Uterus (tissue), 4 donors: ENCODE measurements around the gene LIN54. TPM values are rescaled to one million over a fixed set of nuclear protein-coding genes. Genes with fewer than 3 reads are reported as not detected.

ENCODE experiments used
- DNase-seq, 2 donors: peaks; one replicate each; pipeline ENCODE4 v3.0.0-alpha.2; 2019 to 2020
- H3K27ac ChIP-seq, 2 donors: fragments of 200-600 bp; sonication (generic); 1 replicate in 1 of 2; 2 replicates in 1 of 2; pipeline ENCODE4 v1.5.1; 2016 to 2018
- H3K27me3 ChIP-seq, 2 donors: fragments of 200-600 bp; sonication (generic); one replicate each; pipeline ENCODE4 v1.5.1; 2018 to 2019; ENCODE audit warnings: control low read depth in 1 of 2
- H3K36me3 ChIP-seq, 2 donors: fragments of 200-600 bp; sonication (generic); one replicate each; pipeline ENCODE4 v1.5.1; 2019; ENCODE audit warnings: control low read depth in 1 of 2
- H3K4me1 ChIP-seq, 2 donors: fragments of 200-600 bp; sonication (generic); one replicate each; pipeline ENCODE4 v1.5.1; 2018 to 2019; ENCODE audit warnings: control low read depth in 1 of 2
- H3K4me3 ChIP-seq, 2 donors: fragments of 200-600 bp; sonication (generic); 1 replicate in 1 of 2; 2 replicates in 1 of 2; pipeline ENCODE4 v1.5.1; 2018 to 2019; ENCODE audit warnings: mild to moderate bottlenecking in 1 of 2
- H3K9me3 ChIP-seq, 2 donors: fragments of 200-600 bp; sonication (generic); one replicate each; pipeline ENCODE4 v1.5.1; 2019; ENCODE audit warnings: control low read depth in 1 of 2
- CTCF ChIP-seq, 4 experiments: fragments of 200-600 bp in 2 of 4; fragments of 450-650 bp in 2 of 4; sonication (generic) in 2 of 4; IDR thresholded peaks; one replicate each; pipeline ENCODE4 v1.5.1; 2016 to 2019; ENCODE audit warnings: antibody characterized with exemption in 4 of 4, mild to moderate bottlenecking in 2 of 4, moderate library complexity in 1 of 4
- POLR2A ChIP-seq, 2 donors: fragments of 450-650 bp; IDR thresholded peaks; one replicate each; pipeline ENCODE4 v1.6.1; 2016; ENCODE audit warnings: antibody characterized with exemption in 2 of 2, mild to moderate bottlenecking in 1 of 2, moderate library complexity in 1 of 2
- intact Hi-C: fragments of 100-400 bp; cut with DNase I; formaldehyde crosslinking; loops from one replicate; pipeline ENCODE4 v1.15.1; 2023; ENCODE audit warnings: low total_unique reads
- total RNA-seq, 4 donors: library from RNA; depleted of rRNA in 3 of 4; stranded (reverse); fragments of >200 nt in 3 of 4; gene quantifications; one replicate each; pipeline versions ENCODE4 v1.1.0 to v1.2.4, GENCODE V29; 2014 to 2023
- donor health status: DM: yes; HTN: yes; CAD: no.

LIN54 gene
- total RNA-seq, 4 donors from 2014 or later: 3.3 to 47.6 (median 20.2) TPM

GRCh38 chr4:82947498-82947897, 63.1 kb downstream of the LIN54 start:
- TF ChIP-seq CTCF (IDR thresholded peaks at IDR 0.05): no peak
- no peak overlapping the region for H3K27ac ChIP-seq
- H3K36me3 ChIP-seq: no peaks in the 10 kb centered on the region
- H3K27me3 ChIP-seq: no peaks in the 10 kb centered on the region
- H3K4me3 ChIP-seq: no peak overlapping the region
- no peak for DNase-seq
- H3K9me3 ChIP-seq: no peaks in the 10 kb centered on the region
- intact Hi-C loops: no loop called here
- no peaks in the 10 kb centered on the region for H3K4me1 ChIP-seq

GRCh38 chr4:82939414-82939813, 71.2 kb downstream of the LIN54 start:
- no peak for DNase-seq
- H3K9me3 ChIP-seq: no peaks in the 10 kb centered on the region
- intact Hi-C loops: no loop called here
- no peak for TF ChIP-seq POLR2A (IDR thresholded peaks at IDR 0.05)
- TF ChIP-seq CTCF (IDR thresholded peaks at IDR 0.05): no peak
- H3K36me3 ChIP-seq: no peaks in the 10 kb centered on the region
- H3K27me3 ChIP-seq: no peaks in the 10 kb centered on the region
- no peak overlapping the region for H3K27ac ChIP-seq
- H3K4me3 ChIP-seq: no peak overlapping the region
- H3K4me1 ChIP-seq: no peaks in the 10 kb centered on the region

- DNase-seq: no peak
- no peaks in the 10 kb centered on the region for H3K9me3 ChIP-seq
- no peaks in the 10 kb centered on the region for H3K27me3 ChIP-seq
- no peaks in the 10 kb centered on the region for H3K36me3 ChIP-seq
- intact Hi-C loops: no loop called here
- no peak overlapping the region for H3K27ac ChIP-seq
- no peaks in the 10 kb centered on the region for H3K4me1 ChIP-seq
- H3K4me3 ChIP-seq: no peak overlapping the region
- TF ChIP-seq CTCF (IDR thresholded peaks at IDR 0.05): no peak
These were observed 76.2 kb downstream of the LIN54 start for GRCh38 chr4:82934441-82934840.

- intact Hi-C loops: no loop called here
- Histone ChIP-seq H3K4me1 (no peaks in the 10 kb centered on the region), H3K27me3 (no peaks in the 10 kb centered on the region), H3K27ac (no peak overlapping the region), H3K9me3 (no peaks in the 10 kb centered on the region), H3K36me3 (no peaks in the 10 kb centered on the region), H3K4me3 (no peak overlapping the region)
- DNase-seq: no peak
- TF ChIP-seq CTCF (IDR thresholded peaks at IDR 0.05) (no peak), POLR2A (IDR thresholded peaks at IDR 0.05) (no peak)
These were observed 79.5 kb downstream of the LIN54 start for GRCh38 chr4:82930848-82931755.

GRCh38 chr4:82921795-82922194, 88.8 kb downstream of the LIN54 start:
- Histone ChIP-seq H3K4me3 (no peak overlapping the region), H3K9me3 (no peaks in the 10 kb centered on the region), H3K4me1 (no peaks in the 10 kb centered on the region), H3K27ac (no peak overlapping the region), H3K36me3 (no peaks in the 10 kb centered on the region), H3K27me3 (no peaks in the 10 kb centered on the region)
- intact Hi-C loops: no loop called here
- TF ChIP-seq CTCF (IDR thresholded peaks at IDR 0.05) (no peak), POLR2A (IDR thresholded peaks at IDR 0.05) (no peak)
- DNase-seq: no peak
